ENCODE results near the gene GATA3.

GATA3 gene

GRCh38 chr10:8037941-8038894 is 16.3 kb upstream of the GATA3 start:
- DNase-seq = no peak

GRCh38 chr10:8039321-8039881 is 15.1 kb upstream of the GATA3 start:
- no peak for DNase-seq

- DNase-seq = no peak
Measured at GRCh38 chr10:8040651-8041050, 13.8 kb upstream of the GATA3 start.

GRCh38 chr10:8041284-8041991 is 13.1 kb upstream of the GATA3 start:
- no peak for DNase-seq

- no peak for DNase-seq
Measured at GRCh38 chr10:8041992-8042720, 12.3 kb upstream of the GATA3 start.

GRCh38 chr10:8042721-8043568 is 11.5 kb upstream of the GATA3 start:
- DNase-seq = no peak

GRCh38 chr10:8043569-8044306 is 10.8 kb upstream of the GATA3 start:
- DNase-seq = no peak

- DNase-seq = no peak
Measured at GRCh38 chr10:8044331-8044907, 10.1 kb upstream of the GATA3 start.

GRCh38 chr10:8044908-8045725 is 9.4 kb upstream of the GATA3 start:
- DNase-seq = no peak

- DNase-seq = no peak
Measured at GRCh38 chr10:8045726-8046494, 8.6 kb upstream of the GATA3 start.

GRCh38 chr10:8047452-8048280 is 6.8 kb upstream of the GATA3 start:
- DNase-seq = no peak

GRCh38 chr10:8048281-8049008 is 6.0 kb upstream of the GATA3 start:
- DNase-seq = peak; percentile 62

GRCh38 chr10:8049045-8049864 is 5.2 kb upstream of the GATA3 start:
- no peak for DNase-seq

GRCh38 chr10:8049865-8050555 is 4.5 kb upstream of the GATA3 start:
- no peak for DNase-seq

GRCh38 chr10:8050556-8051108 is 3.9 kb upstream of the GATA3 start:
- DNase-seq = no peak

All from effector CD4-positive, alpha-beta T cell (primary cell).